GM23338 (cell line): ENCODE results near the gene UBE2E2.

Source experiments
- CREB1 ChIP-seq: fragments of 250-450 bp; sonication (Bioruptor Pico); IDR thresholded peaks from 2 replicates; pipeline ENCODE4 v1.5.0; 2020; ENCODE audit warnings: low read depth, mild to moderate bottlenecking, moderate library complexity
- EZH2 ChIP-seq: fragments of 200-600 bp; sonication (generic); IDR thresholded peaks from one replicate; pipeline ENCODE4 v1.8.0; 2017; ENCODE audit warnings: antibody characterized with exemption, mild to moderate bottlenecking, low read depth; ENCODE audit not compliant: unreplicated experiment
- TF ChIP-seq, protein P1 (sequence below), 2 experiments: fragments of 200-600 bp in 1 of 2; sonication (generic) in 1 of 2; conservative IDR thresholded peaks; 2 replicates each; pipeline versions ENCODE4 v1.5.1 to v1.6.1; 2016 to 2017; ENCODE audit warnings: antibody characterized with exemption in 2 of 2, low read depth in 2 of 2, mild to moderate bottlenecking in 2 of 2, moderate library complexity in 1 of 2

DNA sequence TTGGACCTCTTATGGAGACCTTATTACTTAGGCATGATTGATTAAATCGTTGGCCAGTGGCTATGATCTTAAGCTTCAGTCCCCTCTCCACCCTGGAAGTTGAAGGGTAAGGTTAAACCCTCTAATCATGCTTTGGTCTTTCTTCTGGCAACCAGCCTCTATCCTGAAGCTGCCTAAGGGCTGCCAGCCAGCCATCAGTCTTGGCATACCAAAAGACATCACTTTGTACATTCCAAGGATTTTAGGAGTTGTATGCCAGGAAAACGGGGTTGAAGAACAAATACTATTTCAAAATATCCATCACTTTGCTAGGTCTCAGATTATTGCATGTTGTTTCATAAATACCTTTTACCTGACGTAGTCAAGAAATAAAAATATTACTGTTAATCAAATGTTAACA, 28.9 kb downstream of the UBE2E2 start:
- TF ChIP-seq, protein P1, sequence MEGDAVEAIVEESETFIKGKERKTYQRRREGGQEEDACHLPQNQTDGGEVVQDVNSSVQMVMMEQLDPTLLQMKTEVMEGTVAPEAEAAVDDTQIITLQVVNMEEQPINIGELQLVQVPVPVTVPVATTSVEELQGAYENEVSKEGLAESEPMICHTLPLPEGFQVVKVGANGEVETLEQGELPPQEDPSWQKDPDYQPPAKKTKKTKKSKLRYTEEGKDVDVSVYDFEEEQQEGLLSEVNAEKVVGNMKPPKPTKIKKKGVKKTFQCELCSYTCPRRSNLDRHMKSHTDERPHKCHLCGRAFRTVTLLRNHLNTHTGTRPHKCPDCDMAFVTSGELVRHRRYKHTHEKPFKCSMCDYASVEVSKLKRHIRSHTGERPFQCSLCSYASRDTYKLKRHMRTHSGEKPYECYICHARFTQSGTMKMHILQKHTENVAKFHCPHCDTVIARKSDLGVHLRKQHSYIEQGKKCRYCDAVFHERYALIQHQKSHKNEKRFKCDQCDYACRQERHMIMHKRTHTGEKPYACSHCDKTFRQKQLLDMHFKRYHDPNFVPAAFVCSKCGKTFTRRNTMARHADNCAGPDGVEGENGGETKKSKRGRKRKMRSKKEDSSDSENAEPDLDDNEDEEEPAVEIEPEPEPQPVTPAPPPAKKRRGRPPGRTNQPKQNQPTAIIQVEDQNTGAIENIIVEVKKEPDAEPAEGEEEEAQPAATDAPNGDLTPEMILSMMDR (conservative IDR thresholded peaks at IDR 0.05; ENCODE audit: low read depth in 2 of 2), result no peak
- TF ChIP-seq EZH2, result no peak
- no peak for TF ChIP-seq CREB1 (CRISPR knock-in tag)
